Measurements from ENCODE around the gene RGS21. TPM values are rescaled to one million over a fixed set of nuclear protein-coding genes. Genes with fewer than 3 reads are reported as not detected.

The RGS21 gene
- total RNA-seq, 2 experiments from 2014 or later = not detected

- no peaks in the 10 kb centered on the region for H3K36me3 ChIP-seq (ENCODE audit: insufficient read depth, low read length)
- POLR2A ChIA-PET = interaction anchor here (0.6 kb wide), 1 partner anchor 1479 kb away, joined by 4 read pairs; no protein-coding TSS in a partner anchor
- BruUV-seq (replicated peaks) = no TSS peak
- H3K27ac ChIP-seq (ENCODE audit: low read depth, low read length, poor library complexity, severe bottlenecking) = no peak overlapping the region
- no peak for TF ChIP-seq CTCF (conservative IDR thresholded peaks at IDR 0.05; ENCODE audit: low read length)
- no peak for TF ChIP-seq EZH2phosphoT487 (IDR thresholded peaks at IDR 0.05; ENCODE audit: borderline replicate concordance, low read depth, low read length)
- no peaks in the 10 kb centered on the region for H4K20me1 ChIP-seq (ENCODE audit: insufficient read depth, low read length)
- intact Hi-C loops (cut with micrococcal nuclease; ENCODE audit: unreplicated experiment) = no loop called here
- H3K4me3 ChIP-seq (ENCODE audit: low read depth, low read length, poor library complexity, severe bottlenecking) = no peak overlapping the region
- no peak overlapping the region for H3K4me2 ChIP-seq (ENCODE audit: low read length)
- H3K4me1 ChIP-seq (ENCODE audit: insufficient read depth, low read length, poor library complexity, severe bottlenecking) = no peaks in the 10 kb centered on the region
- H3K9me3 ChIP-seq (ENCODE audit: low read length) = no peaks in the 10 kb centered on the region
- DNase-seq (ENCODE audit: low spot score) = no peak
- CTCF ChIA-PET (ENCODE audit: unreplicated experiment) = no interaction called here
- no peaks in the 10 kb centered on the region for H3K9me2 ChIP-seq (ENCODE audit: insufficient read depth, low read length)
- no peaks in the 10 kb centered on the region for H3K79me2 ChIP-seq (ENCODE audit: insufficient read depth, low read depth, low read length)
- no peak overlapping the region for H2AFZ ChIP-seq (ENCODE audit: low read length)
Observed at GRCh38 chr1:192358822-192359221, 42.0 kb downstream of the RGS21 start.

GRCh38 chr1:192363177-192363576 lies 46.4 kb downstream of the RGS21 start:
- Histone ChIP-seq H3K79me2 (ENCODE audit: insufficient read depth, low read depth, low read length) (no peaks in the 10 kb centered on the region), H3K36me3 (ENCODE audit: insufficient read depth, low read length) (no peaks in the 10 kb centered on the region), H2AFZ (ENCODE audit: low read length) (no peak overlapping the region), H3K9me3 (ENCODE audit: low read length) (no peaks in the 10 kb centered on the region), H3K4me1 (ENCODE audit: insufficient read depth, low read length, poor library complexity, severe bottlenecking) (no peaks in the 10 kb centered on the region), H3K27ac (ENCODE audit: low read depth, low read length, poor library complexity, severe bottlenecking) (no peak overlapping the region), H4K20me1 (ENCODE audit: insufficient read depth, low read length) (no peaks in the 10 kb centered on the region), H3K4me2 (ENCODE audit: low read length) (no peak overlapping the region), H3K4me3 (ENCODE audit: low read depth, low read length, poor library complexity, severe bottlenecking) (no peak overlapping the region), H3K9me2 (ENCODE audit: insufficient read depth, low read length) (no peaks in the 10 kb centered on the region)
- CTCF ChIA-PET (ENCODE audit: unreplicated experiment) = no interaction called here
- BruUV-seq (replicated peaks) = no TSS peak
- TF ChIP-seq CTCF (conservative IDR thresholded peaks at IDR 0.05; ENCODE audit: low read length) = no peak
- no peak for TF ChIP-seq EZH2phosphoT487 (IDR thresholded peaks at IDR 0.05; ENCODE audit: borderline replicate concordance, low read depth, low read length)
- POLR2A ChIA-PET = interaction anchor here (0.5 to 0.6 kb wide), 2 partner anchors 132 to 987 kb away, joined by 3 read pairs; no protein-coding TSS in a partner anchor
- intact Hi-C loops (cut with micrococcal nuclease; ENCODE audit: unreplicated experiment) = no loop called here
- no peak for DNase-seq (ENCODE audit: low spot score)

GRCh38 chr1:192367436-192367835 lies 50.6 kb downstream of the RGS21 start:
- H3K36me3 ChIP-seq (ENCODE audit: insufficient read depth, low read length) = no peaks in the 10 kb centered on the region
- no peaks in the 10 kb centered on the region for H4K20me1 ChIP-seq (ENCODE audit: insufficient read depth, low read length)
- no peak overlapping the region for H3K4me2 ChIP-seq (ENCODE audit: low read length)
- no peak overlapping the region for H2AFZ ChIP-seq (ENCODE audit: low read length)
- DNase-seq (ENCODE audit: low spot score) = no peak
- no peaks in the 10 kb centered on the region for H3K79me2 ChIP-seq (ENCODE audit: insufficient read depth, low read depth, low read length)
- POLR2A ChIA-PET = no interaction called here
- no peak overlapping the region for H3K27ac ChIP-seq (ENCODE audit: low read depth, low read length, poor library complexity, severe bottlenecking)
- no peaks in the 10 kb centered on the region for H3K4me1 ChIP-seq (ENCODE audit: insufficient read depth, low read length, poor library complexity, severe bottlenecking)
- H3K9me2 ChIP-seq (ENCODE audit: insufficient read depth, low read length) = no peaks in the 10 kb centered on the region
- TF ChIP-seq EZH2phosphoT487 (IDR thresholded peaks at IDR 0.05; ENCODE audit: borderline replicate concordance, low read depth, low read length) (no peak), CTCF (conservative IDR thresholded peaks at IDR 0.05; ENCODE audit: low read length) (no peak)
- no TSS peak for BruUV-seq (replicated peaks)
- CTCF ChIA-PET (ENCODE audit: unreplicated experiment) = no interaction called here
- H3K4me3 ChIP-seq (ENCODE audit: low read depth, low read length, poor library complexity, severe bottlenecking) = no peak overlapping the region
- intact Hi-C loops (cut with micrococcal nuclease; ENCODE audit: unreplicated experiment) = no loop called here
- no peaks in the 10 kb centered on the region for H3K9me3 ChIP-seq (ENCODE audit: low read length)
